T-helper 9 cell (primary cell): ENCODE data around the gene OR8A1.

Experiments
- DNase-seq: peaks from one replicate; pipeline ENCODE4 v3.0.0-alpha.2; 2020
- total RNA-seq, 2 donors: gene quantifications; one replicate each; lab custom pipeline; 2026; lab: John Stamatoyannopoulos, UW

Gene OR8A1
- total RNA-seq = 0 reads per million in 2 donors

DNA sequence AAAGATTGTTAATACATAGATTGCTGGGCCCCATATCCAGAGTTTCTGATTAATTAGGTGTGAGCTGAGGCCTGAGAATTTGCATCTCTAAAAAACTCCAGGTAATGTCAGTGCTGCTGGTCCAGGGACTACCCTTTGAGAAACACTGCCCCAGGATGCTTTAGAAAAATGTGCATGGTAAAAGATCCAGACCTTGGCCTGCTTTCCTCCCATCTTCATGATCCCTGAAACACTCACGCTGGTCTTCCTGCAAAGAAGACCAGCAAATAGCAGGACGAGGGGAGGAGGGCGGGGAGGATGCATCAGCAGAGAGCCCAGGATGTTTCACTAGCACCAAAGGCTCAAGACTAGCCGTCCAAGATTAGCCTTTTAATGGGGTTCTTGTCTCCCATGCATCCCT, at the start of gene OR8A1:
TSS of gene OR8A1 (plus strand) at position 301 of the 400 bp plus-strand sequence. CDS start 123 bp downstream, outside the sequence.
- no peak for DNase-seq

DNA sequence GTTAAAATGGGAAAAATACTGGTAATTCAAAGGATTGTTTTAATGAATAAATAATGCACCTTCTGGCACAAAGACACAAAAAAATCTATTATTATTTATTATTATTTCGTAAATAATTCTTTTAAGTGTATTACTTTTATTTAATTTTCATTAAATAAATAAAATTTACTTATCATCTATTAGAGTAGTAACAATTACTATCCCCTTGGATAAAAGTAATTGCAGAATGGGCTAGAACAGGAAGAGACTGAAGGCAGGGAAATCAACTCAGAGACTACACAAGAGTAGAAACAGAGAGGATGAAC, 49.3 kb upstream of the OR8A1 start:
- no peak for DNase-seq

DNA sequence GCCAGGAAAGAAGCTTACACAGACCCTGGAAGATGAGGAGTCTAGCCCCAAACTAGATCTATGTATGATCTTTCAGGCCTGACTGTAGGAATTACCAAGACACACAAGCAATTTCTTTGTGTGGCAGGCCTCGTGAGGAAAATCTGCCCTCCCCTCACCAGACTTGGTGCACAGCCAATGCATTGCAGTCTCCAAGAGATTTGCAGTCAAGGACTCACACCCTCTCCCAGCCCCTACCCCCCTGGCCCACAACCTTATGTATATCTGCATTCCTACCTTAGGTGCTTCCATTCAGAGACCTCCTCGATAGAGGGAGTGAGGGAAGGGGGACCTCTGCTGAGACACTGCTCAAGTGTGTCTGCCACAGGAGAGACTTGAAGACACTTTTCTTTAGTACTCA, 36.2 kb upstream of the OR8A1 start:
- no peak for DNase-seq

DNA sequence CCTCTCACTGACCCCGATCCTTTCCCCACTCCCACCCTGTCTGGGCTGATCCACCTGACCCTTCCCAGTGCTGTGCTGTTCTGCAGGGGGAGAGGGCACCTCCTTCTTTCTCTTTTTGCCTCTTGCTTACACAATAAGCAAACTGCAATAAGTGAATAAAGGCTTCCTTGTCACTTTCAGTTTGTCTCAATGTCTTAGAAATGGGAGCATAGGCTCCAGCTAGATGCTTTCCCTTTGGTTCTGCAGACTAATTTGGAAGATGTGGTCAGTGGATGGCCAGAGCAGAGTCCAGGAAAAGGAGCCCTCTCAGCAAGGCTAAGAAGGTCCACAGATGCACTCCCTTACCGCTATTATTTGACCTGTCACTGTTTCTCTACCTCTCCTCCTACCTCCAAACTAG, 35.7 kb upstream of the OR8A1 start:
- DNase-seq = no peak

DNA sequence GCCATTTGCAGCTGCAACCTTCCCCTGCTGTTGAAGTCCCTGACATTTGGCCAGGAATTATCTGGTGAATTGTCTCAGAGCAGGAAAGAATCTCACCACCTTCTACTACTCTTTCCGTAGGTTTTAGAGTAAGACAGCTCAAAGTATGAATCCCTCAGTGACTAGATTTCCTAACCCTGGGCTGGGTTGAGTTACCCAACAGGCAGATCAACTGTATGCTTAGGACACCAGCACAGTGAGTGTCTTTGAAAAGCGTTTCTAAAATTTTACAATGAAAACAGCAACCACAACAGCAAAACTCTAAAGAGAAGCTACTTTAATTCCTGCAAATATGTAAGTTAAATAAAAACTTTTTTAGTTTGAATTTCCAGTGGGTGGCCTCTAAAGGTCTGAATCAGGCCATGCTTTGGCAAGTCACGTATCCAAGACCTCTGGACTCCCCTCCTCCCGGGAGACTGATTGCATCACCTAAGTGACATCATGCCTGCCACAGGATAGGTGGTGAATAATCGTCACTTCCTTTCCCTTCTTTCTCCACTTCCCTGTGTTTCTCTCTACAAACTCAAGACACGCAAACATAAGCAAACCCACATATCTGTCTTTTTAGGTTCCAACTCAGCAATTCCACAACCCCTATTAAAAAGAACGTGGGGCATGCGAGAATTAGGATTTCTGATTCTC, 34.1 kb upstream of the OR8A1 start:
- no peak for DNase-seq

DNA sequence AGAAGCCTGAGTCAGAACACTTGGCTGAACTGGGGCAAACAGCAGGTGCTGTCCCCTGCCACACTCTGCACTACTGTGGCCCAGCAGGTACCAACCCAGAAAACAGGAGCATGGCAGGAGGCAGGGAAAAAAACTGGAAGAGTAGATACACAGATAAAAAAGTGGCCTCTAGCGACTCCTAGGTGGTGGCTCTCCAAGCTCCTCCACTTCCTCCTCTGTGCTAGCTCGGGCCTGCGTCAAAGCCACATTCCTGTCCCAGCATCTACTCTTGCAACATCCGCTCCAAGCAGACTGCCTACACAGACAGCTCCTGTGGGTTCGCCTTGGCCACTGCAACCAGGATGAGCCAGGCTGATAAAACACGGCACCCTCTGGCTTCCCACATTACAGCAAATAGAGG, 33.3 kb upstream of the OR8A1 start:
- DNase-seq = no peak

DNA sequence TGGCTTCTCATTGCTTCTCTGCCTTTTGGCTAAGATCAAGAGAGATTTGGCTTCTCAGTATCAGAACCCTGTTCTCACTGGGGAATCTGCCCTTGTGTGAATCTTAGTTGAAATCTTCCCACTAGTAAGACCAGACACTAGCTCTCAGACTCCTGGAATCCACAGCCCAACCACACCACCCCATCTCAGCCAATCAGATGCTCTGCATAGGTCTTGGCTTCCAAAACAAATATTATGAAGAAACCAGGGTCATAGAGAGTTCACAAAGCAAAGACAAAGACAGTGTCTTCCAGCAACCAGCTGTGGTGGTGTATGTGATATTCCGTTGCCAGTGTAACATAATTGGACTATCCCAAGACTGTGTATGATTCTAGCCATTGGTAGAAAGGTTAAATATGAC, 31.8 kb upstream of the OR8A1 start:
- DNase-seq = no peak

DNA sequence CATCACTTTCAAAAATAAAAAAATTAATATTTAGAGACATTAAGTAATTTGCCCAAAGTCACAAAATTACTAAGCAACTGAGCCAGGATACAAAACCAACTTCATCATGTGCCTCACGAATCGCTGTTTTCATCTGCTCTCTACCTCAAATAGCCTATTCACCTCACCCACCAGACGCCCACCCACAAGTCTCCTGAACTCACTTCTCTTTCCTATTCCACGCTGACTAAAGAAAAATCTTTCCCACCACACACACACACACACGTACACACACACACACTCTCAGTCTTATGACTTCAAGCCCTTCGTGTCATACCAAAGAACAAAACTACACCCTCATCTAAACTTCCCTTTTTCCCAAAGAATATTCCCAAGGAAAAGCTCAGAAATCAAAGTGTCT, 28.6 kb upstream of the OR8A1 start:
- no peak for DNase-seq

DNA sequence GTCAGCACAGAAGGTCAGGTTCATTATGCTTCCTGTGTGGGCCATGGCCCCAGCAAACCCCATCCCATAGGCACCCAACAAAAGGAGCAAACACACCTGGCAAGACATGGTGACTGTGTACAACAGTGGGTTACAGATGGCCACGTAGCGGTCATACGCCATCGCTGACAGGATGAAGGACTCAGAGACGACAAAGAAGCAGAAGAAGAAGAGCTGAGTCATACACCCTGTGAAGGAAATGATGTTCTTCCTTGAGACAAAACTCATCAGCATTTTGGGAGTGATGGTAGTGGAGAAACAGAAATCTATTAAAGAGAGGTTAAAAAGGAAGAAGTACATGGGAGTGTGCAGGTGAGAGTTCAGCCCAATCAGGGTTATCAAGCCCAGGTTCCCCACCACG, 26.7 kb upstream of the OR8A1 start:
- DNase-seq = no peak

DNA sequence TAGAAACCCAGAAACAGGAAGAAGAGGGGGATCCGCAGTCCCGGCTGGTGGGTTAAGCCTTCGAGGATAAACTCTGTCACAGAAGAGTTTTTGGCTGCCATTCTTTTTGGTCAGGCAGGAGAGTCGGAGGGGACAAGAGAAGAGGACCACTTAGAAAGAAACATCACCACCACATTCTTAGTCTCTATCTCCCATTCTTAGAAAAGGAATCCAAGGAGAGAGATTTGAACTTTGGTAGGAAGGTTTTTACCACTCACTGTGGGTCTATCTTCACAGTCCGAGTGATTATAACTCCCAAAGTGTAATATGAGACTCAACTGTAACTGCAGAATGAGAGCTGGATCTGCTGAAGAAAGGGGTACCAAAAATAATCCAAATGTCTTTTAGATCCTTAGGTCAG, 26.2 kb upstream of the OR8A1 start, which contains the start of gene OR8B12:
TSS of gene OR8B12 (minus strand) at position 101 of the 400 bp plus-strand sequence. CDS start at position 101, 0 bp downstream.
- DNase-seq = no peak

DNA sequence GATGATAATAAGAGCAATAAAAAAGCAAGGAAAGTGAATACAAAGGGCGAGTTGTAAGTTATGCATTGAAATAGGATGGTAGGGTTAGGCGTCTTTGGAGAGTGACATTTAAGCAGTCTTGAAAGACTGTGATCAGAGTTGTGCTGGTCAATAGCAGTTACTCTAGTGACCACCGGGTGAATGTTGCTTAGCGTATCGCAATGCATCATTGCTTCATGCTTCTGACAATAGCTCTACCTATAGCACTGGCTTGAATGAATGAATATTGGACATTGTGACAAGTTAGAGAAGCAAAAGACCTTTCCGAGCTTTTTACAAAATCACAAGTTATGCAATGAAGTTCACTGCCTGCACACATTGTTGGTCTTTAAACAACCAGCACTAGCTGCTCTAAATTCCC, 18.6 kb upstream of the OR8A1 start:
- no peak for DNase-seq

DNA sequence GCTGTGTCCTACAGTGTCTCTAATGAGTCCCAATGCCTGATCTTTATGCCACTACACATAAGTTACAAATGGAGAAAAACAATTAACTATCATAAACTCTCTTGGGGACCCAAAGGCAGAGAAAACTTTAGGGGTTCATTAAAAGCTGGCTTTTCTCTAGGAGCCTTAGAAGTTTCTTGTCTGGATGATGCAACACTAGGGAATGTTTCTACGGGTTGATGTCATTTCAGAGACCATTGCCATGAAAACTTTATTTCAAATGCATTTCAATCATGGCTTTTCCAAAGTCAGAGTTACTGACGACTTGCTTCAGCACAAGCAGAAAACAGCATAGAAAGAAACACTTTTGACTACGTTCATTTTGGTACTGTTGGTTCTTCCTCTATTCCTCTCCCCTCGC, 17.8 kb upstream of the OR8A1 start:
- no peak for DNase-seq

DNA sequence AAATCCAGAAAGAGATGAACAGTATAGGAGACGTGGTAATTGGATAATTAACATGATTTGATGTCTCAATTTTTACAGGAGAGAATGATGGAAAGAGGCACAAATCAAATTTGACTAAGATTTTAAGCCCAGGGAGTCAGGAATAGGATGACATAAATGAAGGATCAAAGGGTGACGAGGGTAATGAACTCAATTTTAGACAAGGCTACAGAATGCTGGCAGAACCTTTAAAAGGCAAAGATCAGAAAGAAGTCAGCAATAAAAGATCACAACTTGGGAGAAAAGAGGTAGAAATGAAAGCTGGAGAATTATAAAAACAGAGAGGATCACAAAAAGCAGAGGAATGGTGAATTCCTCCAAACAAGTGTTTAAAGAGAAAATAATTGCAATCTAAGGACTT, 13.0 kb upstream of the OR8A1 start:
- DNase-seq = no peak

DNA sequence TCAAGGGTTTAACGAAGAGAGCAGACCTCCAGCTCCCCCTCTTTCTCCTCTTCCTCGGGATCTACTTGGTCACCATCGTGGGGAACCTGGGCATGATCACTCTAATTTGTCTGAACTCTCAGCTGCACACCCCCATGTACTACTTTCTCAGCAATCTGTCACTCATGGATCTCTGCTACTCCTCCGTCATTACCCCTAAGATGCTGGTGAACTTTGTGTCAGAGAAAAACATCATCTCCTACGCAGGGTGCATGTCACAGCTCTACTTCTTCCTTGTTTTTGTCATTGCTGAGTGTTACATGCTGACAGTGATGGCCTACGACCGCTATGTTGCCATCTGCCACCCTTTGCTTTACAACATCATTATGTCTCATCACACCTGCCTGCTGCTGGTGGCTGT, 363 bp downstream of the OR8A1 start:
- no peak for DNase-seq

DNA sequence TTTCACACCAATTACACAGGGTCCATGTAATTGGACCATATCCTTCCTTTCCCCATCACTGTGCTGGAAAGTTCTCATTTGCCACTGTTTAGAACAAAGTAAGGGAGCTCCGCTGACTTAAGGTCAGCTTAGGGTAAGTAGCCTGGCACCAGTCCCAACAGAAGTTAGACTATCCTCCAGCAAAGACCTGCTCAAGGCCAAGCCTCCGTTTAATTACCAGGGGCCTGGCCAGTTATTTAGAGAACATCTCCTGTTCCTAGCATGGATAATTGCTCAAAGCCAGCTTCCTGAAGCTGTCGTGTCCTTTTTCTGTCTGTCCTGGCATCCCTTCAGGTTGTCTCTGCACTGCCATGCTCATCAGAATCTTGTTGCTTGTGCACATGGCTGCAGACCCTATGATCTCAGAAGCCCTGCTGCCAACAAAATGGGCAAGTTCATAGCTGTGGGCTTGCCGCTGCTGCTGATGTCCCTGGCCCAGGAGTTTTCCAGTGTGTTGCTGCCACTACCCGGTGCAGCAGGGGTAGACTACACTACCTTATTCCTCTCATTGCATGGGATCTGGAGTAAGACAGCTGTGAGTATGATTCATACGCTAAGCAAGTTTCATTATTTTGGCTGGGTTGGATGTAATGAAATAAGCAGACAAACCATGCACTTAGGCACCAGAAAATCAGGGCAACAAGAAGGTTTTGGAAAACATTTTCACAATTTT, 8.1 kb downstream of the OR8A1 start:
- no peak for DNase-seq

DNA sequence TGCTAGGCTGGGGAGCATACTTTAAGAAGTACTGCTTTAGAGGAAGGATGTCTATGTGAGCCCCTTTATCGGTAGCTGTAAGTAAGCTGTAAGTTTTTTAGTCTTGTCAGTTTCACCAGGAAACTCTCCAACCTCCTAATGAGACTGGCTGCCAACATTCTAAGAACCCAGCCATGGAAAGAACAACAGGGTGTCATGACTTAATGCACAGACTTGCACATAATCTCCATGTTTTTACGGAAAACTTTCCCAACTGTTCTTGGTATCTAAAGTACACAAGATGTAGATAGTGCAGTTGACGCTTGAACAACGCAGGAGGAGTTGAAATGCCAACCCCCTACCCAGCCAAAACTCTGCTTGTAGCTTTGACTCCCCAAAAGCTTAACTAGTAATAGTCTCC, 9.0 kb downstream of the OR8A1 start:
- DNase-seq = no peak

DNA sequence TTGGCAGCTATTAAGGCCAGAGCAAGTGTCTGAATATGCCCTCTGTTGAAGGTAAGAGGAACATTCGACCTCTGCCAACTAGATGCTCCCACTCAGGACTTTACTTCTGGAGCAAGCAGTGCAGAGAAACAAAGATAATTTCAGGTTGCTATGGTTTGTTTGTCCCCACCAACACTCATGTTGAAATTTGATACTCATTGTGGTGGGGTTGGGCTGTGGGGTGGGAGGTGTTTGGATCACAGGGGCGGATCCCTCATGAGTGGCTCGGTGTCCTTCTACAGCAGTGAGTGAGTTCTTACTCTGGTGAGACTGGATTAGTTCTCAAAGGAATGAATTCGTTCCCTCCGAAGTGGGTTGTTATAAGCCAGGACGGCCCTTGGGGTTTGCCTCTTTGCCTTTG, 12.0 kb downstream of the OR8A1 start:
- DNase-seq = no peak

DNA sequence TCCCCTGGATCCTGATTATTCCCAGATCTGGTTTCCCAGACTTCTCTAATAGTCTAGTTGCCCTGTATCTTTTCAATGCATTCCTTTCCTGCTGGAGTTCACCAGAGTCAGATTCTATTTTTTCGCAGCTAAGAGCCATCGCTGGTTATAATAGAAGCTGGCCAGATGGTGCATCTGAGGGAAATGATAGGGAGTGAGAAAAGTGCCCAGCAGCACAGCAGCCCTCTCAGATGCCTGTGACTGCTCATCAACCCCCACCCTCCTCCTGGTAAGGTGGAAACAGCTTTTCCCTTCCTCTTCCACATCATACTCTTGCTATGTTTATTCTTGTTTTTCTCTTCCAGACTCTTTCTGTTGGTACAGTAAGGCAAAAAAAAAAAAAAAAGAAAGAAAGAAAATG, 12.8 kb downstream of the OR8A1 start:
- no peak for DNase-seq

DNA sequence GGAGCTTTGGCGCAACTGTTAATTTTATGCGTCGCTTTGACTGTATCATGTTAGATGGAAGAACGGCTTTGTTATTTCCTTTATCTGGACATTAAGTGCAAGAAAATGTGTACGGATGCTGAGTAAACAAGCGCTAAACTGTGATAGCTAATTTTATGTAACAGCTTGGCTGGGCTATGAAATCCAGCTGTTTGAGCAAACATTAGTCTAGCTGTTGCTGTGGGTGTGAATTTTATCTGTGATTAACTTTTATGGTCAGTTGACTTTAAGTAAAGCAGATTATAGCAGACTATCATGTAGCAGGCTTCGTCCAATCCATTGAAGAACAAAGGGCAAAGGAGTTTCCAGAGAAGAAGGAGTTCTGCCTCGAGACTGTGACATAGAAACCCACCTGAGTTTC, 14.0 kb downstream of the OR8A1 start:
- DNase-seq = no peak

DNA sequence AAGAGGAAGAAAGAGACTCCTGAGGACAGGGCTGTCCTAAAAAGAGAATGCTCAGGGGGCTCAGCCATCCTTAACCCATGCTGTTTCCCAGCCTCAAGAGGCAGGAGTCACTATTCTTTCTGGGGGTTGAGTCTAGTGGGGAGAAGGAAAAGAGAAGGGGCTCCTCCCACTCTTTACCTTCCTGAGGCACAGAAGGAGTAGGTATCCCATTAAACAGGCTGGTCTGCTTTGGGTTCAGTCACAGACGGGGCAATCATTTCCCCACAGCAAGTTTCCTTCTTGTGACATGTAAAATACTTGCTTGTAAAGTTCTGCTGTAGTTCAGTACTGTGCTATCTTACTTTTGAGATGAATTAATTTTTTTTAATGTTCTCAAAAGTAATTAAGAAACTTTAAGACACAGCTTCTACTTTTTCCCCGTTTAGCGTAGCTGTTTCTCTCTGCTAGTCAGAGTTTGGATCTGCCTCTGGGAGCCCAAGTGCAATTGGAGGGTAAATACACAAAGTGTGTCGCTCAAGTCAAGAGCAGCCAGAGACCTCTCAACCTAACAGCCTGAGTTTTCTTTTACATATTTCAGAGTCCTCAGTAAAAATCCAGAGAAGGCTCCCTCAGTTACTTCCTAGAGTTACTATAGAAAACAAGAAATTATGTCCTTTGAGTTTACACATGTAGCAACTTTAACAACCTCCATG, 15.0 kb downstream of the OR8A1 start:
- DNase-seq = no peak

DNA sequence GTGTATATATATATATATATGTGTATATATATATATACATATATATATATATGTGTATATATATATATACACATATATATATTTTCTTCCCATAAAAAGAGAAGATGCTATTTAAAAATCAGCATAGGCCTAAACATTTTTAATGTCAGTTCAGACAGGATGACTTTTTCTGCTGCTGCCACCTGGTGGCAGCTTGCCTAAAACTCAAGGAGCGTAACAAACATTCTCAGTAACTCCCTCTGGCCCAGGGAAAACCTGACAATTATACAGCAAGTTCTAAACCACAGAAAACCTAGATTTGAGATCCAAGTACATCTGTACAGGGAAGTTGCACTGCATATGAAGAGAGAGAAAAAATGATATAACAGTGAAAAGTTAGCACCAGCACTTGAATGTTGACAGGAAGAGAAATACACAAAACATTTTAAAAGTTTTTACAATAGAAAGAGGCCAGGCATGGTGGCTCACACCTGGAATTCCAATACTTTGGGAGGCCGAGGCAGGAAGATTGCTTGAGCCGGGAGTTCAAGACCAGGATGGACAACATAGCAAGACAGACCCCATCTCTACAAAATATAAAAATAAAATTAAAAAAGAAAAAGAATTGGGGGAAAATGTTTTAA, 16.6 kb downstream of the OR8A1 start:
- DNase-seq = no peak

DNA sequence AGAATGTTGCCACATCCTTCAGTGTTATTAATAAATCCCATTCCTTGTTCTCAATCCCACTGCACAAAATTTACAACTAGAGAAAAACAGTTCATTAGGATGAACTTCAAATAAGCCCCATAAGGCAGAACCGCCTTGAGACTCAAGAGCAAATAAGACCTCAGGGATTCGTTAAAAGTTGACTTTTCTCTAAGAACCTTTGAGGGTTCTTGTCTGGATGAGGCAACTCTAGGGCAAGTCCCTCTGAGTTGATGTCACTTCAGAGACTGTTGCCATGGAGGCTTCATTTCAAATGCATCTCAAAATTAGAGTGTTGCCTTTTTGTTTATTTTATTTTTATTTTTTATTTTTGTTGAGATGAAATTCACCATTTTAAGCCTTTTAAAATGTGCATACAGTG, 21.6 kb downstream of the OR8A1 start:
- no peak for DNase-seq

DNA sequence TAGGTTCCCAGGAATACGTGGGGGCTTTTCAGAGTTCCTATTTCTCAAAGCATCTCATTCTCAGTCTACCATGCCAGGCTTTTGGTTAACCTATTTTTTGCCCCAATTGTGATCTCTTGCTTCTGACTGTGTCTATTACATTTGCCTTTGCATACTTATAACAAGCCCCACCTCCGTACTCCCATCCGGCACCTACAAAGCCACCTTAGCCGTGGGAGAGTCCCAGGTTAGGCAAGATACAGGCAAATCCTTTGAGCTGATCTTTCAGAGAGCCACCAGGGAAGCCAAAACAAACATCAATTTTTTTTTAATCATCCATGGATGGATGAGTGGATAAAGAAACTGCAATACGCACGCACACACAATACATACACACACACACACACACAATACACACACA, 22.8 kb downstream of the OR8A1 start:
- no peak for DNase-seq

DNA sequence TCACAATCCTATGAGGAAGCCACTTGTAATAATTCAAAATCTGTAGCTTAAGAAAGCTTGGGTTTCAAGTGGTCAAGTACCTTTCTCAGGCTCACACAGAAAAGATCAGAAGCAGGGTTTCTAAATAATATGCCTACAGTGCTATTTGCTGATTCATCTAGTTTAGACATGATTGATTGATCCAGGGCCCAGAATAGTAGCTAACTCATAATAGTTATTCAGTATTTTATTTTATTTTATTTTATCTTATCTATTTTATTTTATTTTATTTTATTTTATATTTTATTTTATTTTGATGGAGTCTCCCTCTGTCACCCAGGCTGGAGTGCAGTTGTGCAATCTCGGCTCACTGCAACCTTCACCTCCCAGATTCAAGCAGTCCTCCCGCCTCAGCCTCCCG, 25.5 kb downstream of the OR8A1 start:
- DNase-seq = no peak
